SW480 (cell line): ENCODE data around the gene SF3A1.
"Not testable (repeated sequence)": the region's sequence is repeated elsewhere in the genome, so short reads cannot be mapped to it uniquely, and the experiment has no call there.

Experiments
- DNase-seq: peaks from one replicate; pipeline ENCODE4 v3.0.0-alpha.2; 2016; ENCODE audit warnings: low spot score

SF3A1 gene, protein sequence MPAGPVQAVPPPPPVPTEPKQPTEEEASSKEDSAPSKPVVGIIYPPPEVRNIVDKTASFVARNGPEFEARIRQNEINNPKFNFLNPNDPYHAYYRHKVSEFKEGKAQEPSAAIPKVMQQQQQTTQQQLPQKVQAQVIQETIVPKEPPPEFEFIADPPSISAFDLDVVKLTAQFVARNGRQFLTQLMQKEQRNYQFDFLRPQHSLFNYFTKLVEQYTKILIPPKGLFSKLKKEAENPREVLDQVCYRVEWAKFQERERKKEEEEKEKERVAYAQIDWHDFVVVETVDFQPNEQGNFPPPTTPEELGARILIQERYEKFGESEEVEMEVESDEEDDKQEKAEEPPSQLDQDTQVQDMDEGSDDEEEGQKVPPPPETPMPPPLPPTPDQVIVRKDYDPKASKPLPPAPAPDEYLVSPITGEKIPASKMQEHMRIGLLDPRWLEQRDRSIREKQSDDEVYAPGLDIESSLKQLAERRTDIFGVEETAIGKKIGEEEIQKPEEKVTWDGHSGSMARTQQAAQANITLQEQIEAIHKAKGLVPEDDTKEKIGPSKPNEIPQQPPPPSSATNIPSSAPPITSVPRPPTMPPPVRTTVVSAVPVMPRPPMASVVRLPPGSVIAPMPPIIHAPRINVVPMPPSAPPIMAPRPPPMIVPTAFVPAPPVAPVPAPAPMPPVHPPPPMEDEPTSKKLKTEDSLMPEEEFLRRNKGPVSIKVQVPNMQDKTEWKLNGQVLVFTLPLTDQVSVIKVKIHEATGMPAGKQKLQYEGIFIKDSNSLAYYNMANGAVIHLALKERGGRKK

GRCh38 chr22:30356449-30357235 is at the start of gene SF3A1, which contains the start of gene CCDC157:
TSS of gene SF3A1 (minus strand) at chr22:30356894. CDS start at chr22:30356792, 102 bp downstream.
TSS of gene CCDC157 (plus strand) at chr22:30357007. CDS start at chr22:30366001, 8,994 bp downstream.
- peak; percentile 81 for DNase-seq

DNA sequence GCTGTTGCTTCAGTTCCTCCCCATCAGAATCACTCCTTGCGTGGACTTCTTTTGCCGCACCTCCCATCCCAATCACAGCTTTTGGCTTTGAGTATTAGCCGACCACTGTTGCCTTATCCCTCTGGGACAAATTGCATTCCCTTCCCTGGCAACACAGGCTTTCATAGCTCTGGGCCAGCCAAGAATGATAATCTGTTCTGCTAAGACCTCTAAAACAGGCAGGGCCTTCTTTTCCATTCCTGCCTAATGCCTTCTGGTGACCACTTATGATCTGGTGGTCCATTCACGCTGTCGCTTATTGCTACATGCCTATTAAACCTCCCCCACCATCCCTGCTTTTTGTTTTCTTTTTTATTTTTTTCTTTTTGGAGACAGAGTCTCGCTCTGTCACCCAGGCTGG is 49.7 kb upstream of the SF3A1 start:
- no peak for DNase-seq

DNA sequence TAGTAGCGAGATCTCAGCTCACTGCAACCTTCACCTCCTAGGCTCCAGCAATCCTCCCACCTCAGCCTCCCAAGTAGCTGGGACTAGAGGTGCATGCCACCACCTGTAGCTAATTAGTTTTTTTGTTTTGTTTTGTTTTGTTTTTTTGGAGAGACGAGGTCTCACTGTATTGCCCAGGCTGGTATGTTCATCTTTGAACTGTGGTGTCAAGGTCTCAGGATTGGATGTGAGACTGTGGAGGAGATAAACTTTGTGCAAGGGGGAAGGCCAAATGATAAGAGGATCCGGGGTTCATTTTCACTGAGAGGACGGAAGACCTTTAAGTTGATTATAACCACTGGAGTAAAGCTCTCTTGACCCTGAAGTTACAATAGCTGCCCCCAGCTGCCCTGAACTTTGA is 49.0 kb upstream of the SF3A1 start:
- no peak for DNase-seq

DNA sequence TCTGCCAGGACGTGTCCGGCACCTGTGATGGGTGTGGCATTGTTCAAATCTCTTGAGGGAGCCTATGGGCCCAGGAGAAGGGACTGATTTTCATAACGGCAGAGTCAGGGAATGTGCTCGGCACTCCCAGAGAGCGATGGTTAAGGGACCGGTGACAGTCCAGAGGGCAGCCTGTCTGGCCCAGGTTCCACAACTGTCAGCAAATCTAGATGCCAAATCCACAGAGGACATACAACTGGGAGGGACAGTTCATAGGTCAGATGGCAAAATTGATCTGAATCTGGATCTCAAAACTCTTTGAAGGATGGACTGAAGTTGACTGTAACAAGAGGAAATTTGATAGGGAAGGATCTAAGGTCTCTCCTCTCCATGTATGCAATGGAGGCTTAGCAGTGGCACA is 47.6 kb upstream of the SF3A1 start:
- no peak for DNase-seq

GRCh38 chr22:30402766-30403104 is 46.0 kb upstream of the SF3A1 start:
- DNase-seq: not testable (repeated sequence)

DNA sequence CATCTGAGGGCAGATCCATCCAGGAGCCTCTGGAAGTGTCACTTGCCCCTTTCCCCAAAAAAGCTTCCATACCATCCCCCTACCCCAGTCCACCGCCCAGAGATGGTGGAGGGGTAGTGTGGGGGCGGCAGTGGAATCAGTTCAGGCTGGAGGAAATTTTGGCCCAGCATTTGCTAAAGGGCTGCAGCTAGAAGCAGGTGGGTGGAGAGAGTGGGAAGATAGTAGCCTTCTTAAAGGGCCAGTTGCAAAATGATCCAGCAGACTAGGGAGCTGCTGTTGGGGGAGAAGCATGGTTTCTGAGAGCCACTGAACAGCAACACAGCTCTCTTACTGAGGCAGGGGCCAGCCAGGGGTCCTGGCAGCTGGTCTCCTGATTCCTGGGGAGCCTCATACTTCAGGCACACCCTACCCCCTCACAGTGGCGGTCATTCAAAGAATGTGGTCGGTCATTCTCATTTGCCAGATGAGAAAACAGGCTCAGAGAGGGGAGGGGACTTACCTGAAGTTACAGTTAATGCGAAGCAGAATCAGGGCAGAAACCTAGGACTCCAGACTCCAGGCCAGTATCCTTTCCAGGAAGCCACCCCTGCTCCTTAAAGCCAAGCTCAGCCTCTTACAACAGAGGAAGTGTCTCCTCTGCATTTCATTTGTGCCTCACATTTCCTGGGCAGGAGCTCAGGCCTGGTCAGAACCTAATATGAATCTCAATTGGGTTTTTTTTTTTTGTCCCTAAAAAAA is 45.5 kb upstream of the SF3A1 start:
- no peak for DNase-seq

DNA sequence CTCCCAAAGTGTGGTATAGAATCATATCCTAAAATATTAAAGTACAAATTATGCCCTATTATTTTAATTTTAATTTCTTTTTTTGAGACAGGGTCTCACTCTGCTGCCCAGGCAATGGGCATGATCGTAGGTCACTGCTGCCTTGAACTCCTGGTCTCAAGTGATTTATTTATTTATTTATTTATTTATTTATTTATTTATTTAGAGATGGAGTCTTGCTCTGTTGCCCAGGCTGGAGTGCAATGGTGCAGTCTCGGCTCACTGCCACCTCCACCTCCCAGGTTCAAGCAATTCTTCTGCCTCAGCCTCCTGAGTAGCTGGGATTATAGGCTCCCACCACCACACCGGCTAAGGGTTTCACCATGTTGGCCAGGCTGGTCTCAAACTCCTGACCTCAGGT is 44.3 kb upstream of the SF3A1 start:
- not testable (repeated sequence) for DNase-seq

GRCh38 chr22:30400159-30400558 is 43.5 kb upstream of the SF3A1 start:
- no peak for DNase-seq

DNA sequence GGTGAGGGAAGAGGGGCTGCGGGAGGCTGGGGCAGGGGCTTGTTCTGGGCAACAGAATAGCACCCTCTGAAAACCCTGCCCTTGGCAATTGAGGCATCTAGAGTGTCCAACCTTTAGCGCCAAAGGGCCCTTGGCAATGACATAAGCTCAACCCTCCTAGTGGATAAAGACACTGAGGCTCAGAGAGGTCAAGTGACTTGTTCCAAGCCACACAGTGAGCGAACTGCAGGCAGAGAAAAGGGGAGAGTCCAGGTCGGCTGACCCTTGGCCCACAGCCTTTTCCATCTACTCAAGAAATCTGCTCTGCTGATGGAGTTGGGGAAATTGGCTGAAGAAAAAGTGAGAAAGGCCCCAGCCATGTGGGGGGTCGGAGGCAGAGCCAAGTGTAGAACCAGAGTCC is 43.0 kb upstream of the SF3A1 start:
- DNase-seq: no peak

GRCh38 chr22:30398685-30399680 is 42.3 kb upstream of the SF3A1 start:
- DNase-seq: no peak

- DNase-seq: no peak
Measured at GRCh38 chr22:30397656-30398635, 41.3 kb upstream of the SF3A1 start.

DNA sequence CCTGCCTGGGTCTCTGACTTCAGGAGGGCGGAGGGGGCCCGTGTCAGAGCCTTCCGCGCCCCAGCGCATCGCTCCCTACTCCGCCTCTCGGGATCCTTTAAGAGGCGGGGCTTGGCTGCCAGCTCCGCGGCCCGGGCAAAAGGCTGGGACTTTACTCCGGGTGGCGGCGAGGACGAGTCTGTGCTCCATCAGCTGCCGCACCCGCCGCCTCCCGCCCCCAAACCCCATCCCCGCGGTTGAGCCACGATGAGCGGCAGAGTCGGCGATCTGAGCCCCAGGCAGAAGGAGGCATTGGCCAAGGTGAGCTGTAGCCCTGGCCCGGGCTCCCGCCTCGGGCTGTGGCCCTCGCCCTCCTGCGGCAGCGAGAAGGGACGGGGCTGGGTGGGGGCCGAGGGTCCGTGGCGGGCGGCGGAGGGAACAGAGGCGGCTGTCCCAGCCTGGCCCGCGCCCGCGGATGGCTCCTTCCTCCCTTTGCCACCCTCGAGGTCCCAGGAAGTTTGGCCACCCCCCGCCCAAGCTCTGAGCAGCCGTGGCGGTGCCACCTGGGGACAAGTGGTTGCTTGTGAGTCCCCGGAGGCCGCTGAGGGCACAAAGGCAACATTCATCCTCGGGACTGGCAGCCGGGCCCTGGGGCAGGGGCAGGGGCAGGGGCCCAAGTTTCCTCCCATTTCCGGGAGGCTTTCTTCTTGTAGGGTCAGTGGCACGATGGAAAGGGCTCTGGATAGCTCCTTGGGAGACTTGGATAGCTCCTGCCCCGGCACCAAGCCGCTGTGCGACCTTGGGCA is 40.4 kb upstream of the SF3A1 start, which contains the start of gene SEC14L2:
TSS of gene SEC14L2 (plus strand) at position 148 of the 785 bp plus-strand sequence. CDS start at position 247, 99 bp downstream.
- DNase-seq: peak; percentile 43

GRCh38 chr22:30393885-30394284 is 37.2 kb upstream of the SF3A1 start:
- DNase-seq: no peak

- DNase-seq: no peak
Measured at GRCh38 chr22:30393322-30393680, 36.6 kb upstream of the SF3A1 start.

DNA sequence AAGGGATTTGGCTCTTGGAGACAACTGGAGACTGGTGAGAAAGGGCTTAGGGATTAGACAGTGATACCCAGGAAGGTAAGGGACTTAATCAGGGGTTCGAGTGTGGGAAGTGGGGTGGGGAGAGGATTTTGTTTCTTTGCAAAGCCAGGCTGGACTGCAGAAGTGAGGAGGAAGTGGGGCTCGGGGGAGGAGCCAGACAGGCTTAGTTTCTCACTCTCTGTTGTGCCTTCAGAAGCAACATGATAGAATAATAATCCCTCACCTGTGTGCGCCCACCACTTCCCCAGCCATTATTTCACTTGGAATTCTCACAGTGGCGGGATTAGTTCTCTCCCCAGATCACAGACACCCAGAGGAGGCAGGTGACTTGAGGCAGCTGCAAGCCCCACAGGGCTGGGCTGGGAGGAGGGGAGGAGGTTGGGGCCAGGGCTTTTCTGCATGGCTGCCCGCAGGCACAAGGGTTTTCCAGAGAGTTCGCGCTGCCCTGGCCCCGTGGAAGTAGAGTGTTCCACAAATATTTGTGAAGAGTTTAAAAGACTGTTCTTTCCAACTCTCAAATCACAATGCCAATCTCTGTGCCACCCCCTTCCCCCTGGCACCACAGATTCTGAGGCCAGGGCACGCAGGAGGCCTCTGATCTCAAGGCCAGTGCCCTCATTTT is 36.1 kb upstream of the SF3A1 start:
- no peak for DNase-seq

GRCh38 chr22:30390974-30391691 is 34.4 kb upstream of the SF3A1 start:
- peak; percentile 73 for DNase-seq
